ENCODE results near the gene RGPD8.
"Not testable (repeated sequence)": the region's sequence is repeated elsewhere in the genome, so short reads cannot be mapped to it uniquely, and the experiment has no call there.

Gene RGPD8

DNA sequence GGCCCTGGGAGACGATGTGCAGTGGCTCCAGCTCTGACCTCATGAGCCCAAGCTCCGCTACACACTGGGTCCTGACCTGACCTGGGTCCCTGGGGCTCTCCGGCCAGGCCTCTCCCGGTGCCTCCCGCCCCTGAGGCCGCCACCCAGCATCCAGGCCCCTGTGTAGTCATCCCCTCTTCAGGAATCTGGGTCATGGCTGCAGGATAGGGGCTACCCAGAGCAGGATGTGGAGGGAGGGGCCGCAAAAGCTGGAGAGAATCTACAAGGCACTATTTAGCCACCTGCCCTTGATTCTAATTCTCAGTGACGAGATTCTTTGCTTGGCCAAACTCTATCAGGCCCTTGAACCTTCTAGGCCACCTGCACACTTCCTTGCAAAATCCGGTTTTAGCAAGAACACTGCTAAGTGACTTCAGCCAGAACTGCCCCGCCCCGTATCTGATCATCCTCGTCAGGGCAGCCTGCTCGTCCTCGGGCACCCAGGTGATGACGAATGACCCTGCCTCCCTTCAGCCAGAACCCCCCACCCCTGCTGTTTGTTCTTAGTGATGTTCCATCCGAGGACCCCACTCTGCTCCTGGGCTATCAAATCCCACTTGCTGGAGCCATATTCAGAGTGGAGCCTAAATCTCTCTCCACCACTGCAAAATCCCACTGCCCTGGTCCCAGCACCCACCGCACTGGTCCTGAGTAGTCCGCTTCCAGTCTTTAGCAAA, 2.4 kb upstream of the RGPD8 start:
- peak; percentile 0 for DNase-seq (ENCODE audit: low spot score)

DNA sequence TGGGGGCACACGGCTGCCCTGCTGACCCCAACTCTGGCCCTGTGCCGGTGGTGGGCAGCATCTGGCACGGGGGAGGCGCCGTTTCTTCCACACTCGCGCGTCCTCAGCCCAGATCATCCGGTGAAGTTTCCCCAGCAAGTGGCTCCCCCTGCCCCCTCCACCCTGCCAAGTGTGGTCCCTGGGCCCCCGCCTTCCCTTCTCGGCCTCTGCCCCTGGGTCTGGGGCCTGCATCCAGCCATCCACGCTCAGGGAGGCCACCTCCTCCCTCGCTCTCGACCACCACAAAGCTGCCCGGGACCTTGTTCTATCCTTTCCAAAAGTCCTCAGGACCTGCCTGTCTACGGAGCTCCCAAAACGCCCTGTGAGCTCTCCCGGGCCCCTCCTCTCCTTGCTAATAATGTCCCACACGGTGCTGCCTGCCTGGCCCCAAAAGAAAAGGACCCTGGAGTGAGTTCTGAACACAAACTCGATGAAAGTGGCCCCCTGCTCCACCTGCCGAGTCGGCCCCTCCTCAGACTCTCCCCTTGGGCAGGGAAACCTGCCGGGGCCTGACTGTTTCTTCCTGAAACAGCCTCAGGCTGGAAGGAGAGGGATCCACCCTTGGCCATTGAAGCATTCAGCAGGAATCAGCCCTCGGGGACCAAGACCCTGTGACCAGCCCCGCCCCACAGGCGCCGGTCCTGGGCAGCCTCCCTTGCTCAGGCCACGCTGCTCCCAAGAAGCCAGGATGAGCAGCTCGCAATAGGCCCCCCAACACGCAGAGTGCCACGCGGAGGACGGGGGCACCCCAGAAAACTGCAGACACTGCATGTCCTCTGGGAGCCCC, 1.7 kb upstream of the RGPD8 start:
- peak; percentile 2 for DNase-seq (ENCODE audit: low spot score)

- DNase-seq (ENCODE audit: low spot score): peak; percentile 3
Measured at GRCh38 chr2:112433932-112434730, 686 bp upstream of the RGPD8 start.

GRCh38 chr2:112432735-112433479, 538 bp downstream of the RGPD8 start:
- DNase-seq (ENCODE audit: low spot score): not testable (repeated sequence)

DNA sequence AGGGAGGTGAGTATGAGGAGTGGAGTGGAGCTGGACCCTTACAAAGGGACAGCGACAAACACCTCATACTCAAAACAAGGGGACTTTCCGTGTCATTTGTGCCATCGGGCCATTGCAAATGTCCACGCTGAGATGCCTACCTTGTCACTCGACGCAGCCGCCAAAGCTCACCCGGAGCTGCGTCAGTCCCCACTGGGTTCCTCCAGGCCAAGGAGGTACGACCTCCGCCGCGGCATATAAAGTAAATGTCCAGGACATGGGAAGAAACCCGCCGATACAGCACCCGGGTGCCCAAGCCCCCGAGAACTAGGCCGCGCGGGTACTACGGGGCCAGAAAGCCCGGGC, 1.1 kb downstream of the RGPD8 start:
- DNase-seq (ENCODE audit: low spot score): not testable (repeated sequence)

- DNase-seq (ENCODE audit: low spot score): not testable (repeated sequence)
Measured at GRCh38 chr2:112431587-112432295, 1.7 kb downstream of the RGPD8 start.

DNA sequence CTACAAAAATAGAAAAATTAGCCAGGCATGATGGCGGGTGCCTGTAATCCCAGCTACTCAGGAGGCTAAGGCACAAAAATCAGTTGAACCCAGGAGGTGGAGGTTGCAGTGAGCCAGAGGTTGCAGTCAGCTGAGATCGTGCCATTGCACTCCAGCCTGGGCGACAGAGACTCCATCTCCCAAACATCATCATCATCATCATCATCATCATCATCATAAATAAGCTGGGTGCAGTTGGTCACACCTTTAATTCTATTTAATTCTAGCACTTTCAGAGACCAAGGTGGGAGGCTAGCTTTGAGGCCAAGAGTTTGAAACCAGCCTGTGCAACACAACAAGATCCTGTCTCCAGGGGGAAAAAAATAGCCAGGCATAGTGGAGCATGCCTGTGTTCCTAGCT, 8.9 kb downstream of the RGPD8 start:
- not testable (repeated sequence) for DNase-seq (ENCODE audit: low spot score)

GRCh38 chr2:112416860-112417259, 16.6 kb downstream of the RGPD8 start:
- not testable (repeated sequence) for DNase-seq (ENCODE audit: low spot score)

GRCh38 chr2:112360055-112360454, 73.4 kb downstream of the RGPD8 start:
- DNase-seq (ENCODE audit: low spot score): not testable (repeated sequence)

DNA sequence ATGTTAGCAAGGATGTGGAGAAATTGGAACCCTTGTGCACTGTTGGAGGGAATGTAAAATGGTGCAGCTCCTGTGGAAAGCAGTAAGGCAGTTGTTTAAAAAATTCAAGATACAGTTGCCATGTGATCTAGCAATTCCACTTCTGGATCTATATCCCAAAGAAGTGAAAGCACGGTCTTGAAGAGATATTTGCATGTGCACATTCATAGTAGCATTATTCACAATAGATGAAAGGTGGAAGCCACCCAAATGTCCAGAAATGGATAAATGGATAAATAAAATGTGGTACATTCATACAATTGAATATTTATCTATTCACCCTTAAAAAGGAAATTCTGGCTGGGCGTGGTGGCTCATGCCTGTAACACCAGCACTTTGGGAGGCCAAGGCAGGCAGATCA, 79.1 kb downstream of the RGPD8 start:
- DNase-seq (ENCODE audit: low spot score): not testable (repeated sequence)

DNA sequence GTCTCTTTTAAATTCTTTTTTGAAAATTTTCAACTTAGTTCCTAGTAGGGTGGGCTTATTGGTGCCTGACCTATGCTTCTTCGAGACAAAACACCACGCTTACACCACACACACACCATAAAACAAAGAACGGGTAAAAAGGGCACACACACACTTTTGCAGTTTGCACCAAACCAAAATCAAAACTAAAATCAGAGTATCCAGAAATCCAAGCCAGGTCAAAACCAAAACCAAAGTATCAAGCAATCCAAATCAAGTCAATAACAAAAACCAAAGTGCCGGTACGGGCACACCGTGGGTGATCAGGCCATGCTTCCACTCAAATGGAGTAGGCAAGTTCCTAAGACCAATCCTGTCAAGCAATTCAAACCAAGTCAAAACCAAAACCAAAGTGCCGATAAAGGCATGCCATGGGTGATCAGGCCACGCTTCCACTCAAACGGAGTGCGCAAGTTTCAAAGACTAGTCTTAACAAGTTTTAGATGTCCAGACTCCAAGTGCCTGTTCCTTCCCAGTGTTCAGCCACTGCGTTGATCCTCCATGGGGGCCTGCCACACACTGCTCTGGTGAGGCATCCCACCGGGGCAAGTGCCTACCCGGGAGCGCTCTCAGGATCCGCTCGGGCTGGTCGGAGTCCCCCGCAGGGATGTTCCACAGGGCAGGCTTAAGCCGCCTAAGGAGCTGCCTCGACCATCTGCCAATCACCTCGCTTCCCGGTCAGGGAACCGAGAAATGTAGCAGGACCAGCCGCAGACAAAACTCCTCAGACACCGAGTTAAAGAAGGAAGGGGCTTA, 80.4 kb downstream of the RGPD8 start:
- DNase-seq (ENCODE audit: low spot score): not testable (repeated sequence)

DNA sequence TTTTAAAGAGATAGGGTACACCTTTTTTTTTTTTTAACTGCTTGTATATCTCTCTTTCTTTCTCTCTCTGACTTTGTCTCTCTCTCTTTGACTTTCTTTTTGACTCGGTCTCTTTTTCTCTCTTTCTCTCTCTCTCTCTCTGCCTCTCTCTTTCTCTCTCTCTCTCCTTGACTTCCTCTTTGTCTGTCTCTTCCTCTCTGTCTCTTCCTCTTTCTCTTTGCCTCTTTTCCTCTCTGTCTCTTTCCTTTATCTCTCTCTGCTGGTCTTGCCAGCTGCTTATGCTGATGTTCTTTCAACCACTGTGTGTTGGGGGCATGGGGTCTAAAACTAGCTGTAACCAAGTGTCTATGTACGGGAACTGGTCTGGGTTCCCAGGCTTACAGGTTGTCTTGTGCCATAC, 81.2 kb downstream of the RGPD8 start:
- DNase-seq (ENCODE audit: low spot score): not testable (repeated sequence)

DNA sequence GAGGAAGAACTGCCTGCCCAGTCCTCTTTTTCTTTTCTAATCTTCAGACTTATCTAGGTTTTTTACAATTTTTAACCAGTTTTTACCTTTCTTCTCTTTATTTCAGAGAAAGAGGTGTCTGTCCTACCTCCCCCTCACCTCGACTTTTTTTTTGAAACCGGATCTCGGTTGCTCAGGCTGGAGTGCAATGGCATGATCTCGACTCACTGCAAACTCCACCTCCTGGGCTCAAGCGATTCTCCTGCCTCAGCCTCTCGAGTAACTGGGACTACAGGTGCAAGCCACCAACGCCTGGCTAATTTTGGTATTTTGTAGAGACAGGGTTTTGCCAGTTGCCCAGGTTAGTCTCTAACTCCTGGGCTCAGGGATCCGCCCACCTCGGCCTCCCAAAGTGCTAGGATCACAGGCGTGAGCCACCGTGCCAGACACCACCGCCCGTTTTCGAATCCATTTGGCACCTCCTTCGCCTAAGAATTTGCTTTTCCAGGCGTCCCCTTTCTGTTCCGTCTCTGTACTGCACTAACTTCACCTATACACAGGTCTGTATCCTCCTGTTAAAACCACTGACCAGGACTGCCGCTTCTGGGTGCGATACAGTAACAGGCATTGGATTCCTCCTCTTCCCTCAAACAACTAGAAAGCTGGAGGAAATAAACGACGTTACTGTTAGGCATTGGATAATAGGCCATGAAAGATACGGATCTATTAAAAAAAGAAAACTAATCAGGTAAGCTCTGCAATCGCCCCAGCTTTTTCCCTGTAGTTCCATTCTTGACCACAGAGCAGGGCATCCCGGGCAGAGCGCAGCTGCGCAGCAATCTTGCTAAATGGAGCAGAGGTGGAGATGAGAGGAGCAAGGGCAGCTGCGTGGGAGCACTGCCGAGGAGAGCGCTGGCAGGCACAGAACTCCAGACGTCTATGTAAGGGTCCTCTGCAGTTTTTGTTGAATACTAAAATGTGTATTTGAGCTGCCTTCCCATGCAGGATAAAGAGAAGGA, 88.1 kb downstream of the RGPD8 start:
- peak; percentile 40 for DNase-seq (ENCODE audit: low spot score)

GRCh38 chr2:112343827-112344585, 89.4 kb downstream of the RGPD8 start:
- DNase-seq (ENCODE audit: low spot score): no peak

DNA sequence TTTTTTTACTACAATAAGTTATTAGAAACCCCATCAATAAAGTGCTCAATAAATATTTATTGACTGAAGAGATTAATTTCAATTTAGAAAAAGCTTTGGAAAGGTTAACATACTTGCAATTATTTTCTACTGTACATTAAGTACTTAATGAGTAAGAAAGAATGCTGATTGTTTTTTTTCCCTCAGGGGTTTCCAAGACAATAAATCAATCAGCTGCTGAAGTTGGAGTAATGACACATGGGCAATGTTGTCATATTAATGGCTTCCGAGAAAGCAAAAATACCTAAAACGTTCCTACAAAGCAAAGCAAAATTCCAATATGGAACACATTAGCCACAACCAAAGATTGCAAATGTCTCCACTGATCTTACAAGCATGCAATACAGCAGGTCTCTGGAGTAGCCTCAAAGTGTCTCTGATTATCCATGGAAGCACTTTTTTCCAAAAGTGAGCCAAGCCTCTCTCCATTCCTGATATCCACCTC, 91.3 kb downstream of the RGPD8 start:
- no peak for DNase-seq (ENCODE audit: low spot score)

- no peak for DNase-seq (ENCODE audit: low spot score)
Measured at GRCh38 chr2:112340475-112341267, 92.8 kb downstream of the RGPD8 start.

- no peak for DNase-seq (ENCODE audit: low spot score)
Measured at GRCh38 chr2:112339986-112340385, 93.5 kb downstream of the RGPD8 start.
